Upper lobe of right lung (tissue), 1 donor: ENCODE measurements around the gene NUDT8. TPM values are rescaled to one million over a fixed set of nuclear protein-coding genes. Genes with fewer than 3 reads are reported as not detected.

Source experiments
- ATAC-seq: fragments of 200-7000 bp; cut with Tn5 transposase; one replicate; pipeline ENCODE4 v1.9.1; 2020; ENCODE audit warnings: mild to moderate bottlenecking, moderate library complexity
- DNase-seq: peaks from one replicate; pipeline ENCODE4 v3.0.0-alpha.2; 2020
- H3K27ac ChIP-seq: fragments of 200-600 bp; one replicate; pipeline ENCODE4 v1.8.0; 2022
- H3K27me3 ChIP-seq: fragments of 200-600 bp; one replicate; pipeline ENCODE4 v1.8.0; 2022; ENCODE audit warnings: mild to moderate bottlenecking
- H3K36me3 ChIP-seq: fragments of 200-600 bp; one replicate; pipeline ENCODE4 v1.8.0; 2022
- H3K4me1 ChIP-seq: fragments of 200-600 bp; one replicate; pipeline ENCODE4 v1.8.0; 2022
- H3K4me3 ChIP-seq: fragments of 200-600 bp; one replicate; pipeline ENCODE4 v1.8.0; 2022; ENCODE audit warnings: mild to moderate bottlenecking
- H3K9me3 ChIP-seq: fragments of 200-600 bp; one replicate; pipeline ENCODE4 v1.8.0; 2022
- CTCF ChIP-seq: fragments of 200-600 bp; IDR thresholded peaks from one replicate; pipeline ENCODE4 v1.8.0; 2022; ENCODE audit warnings: antibody characterized with exemption
- intact Hi-C: fragments of 100-400 bp; cut with DNase I; formaldehyde crosslinking; loops from one replicate; pipeline ENCODE4 v1.11.0; 2022
- total RNA-seq: library from RNA; stranded (reverse); fragmentation: NEBNext Ultra II Directional; extraction: Animal tissue kit (Norgen Biotek cat#: 25700); gene quantifications from one replicate; pipeline ENCODE4 v1.2.1, GENCODE V29; 2021
- donor health status: DM: no; HTN: yes; CAD: no; lungs with severe emphysema.

Gene NUDT8
- total RNA-seq, 1 donor from 2014 or later = 12.2 TPM

- intact Hi-C loops = no loop called here
- DNase-seq (peak; percentile 85), ATAC-seq (peak; percentile 78)
- TF ChIP-seq CTCF = peak; percentile 69
- H3K27me3 ChIP-seq = no peaks in the 10 kb centered on the region
- peaks cover 35% of the 10 kb centered on the region for H3K36me3 ChIP-seq
- peak overlapping the region; percentile 42 for H3K4me3 ChIP-seq
- H3K27ac ChIP-seq = peak overlapping the region; percentile 84
- H3K4me1 ChIP-seq = peaks cover 13% of the 10 kb centered on the region
- no peaks in the 10 kb centered on the region for H3K9me3 ChIP-seq
These were observed 15.6 kb downstream of the NUDT8 start for GRCh38 chr11:67613960-67614715.

DNA sequence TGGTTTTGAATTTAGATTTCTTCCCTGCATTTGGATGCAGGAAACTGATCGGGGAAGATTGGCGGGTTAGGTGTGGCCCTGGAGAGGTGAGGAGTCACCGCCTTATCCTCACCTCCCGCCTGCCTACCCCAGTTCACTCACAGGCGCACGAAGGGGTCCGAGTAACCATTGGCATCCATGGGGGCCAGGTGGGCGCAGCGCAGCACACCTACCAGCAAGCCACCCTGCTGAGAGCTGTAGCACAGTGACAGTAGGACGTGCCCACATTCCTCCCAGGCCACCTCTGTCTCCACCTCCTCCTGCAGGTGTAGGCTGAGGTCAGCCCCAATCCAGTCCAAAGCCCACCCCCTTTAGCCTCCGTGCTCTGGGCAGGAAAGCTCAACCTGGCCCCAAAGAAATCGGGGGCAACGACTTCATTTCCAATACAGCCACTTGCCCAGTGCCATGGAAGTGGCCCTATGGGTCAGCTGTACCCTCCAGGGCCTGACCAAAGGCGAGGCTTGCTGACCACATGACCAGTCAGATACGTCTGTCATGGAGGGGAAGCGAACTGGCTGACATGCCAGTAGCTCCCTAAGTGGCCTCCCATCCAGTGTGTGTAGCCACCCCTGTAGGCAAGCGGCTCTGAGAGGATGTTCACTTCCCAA, 16.3 kb downstream of the NUDT8 start:
- no peak for DNase-seq
- peak; percentile 10 for ATAC-seq
- H3K27ac ChIP-seq = peak overlapping the region; percentile 84

DNA sequence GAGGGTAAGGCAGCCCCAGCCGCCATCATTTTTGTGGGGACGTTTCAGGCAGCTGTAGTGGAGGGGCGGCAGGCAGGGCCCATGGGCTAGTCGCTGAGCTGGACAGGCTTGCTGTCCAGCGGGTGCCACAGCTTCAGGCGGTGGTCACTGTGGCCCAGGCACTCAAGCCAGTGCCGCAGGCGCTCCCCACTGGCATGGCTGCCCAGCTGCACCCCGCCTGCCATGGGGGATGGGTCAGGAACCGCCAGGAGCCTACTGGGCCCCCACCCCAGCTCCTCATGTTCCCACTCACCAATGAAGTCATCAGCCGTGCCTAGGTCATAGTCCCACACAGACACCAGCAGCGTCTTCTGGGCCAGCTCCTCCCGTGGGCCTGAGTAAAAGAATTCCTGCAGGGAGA, 17.0 kb downstream of the NUDT8 start:
- Histone ChIP-seq H3K4me1 (peaks cover 18% of the 10 kb centered on the region), H3K36me3 (peaks cover 43% of the 10 kb centered on the region), H3K27ac (no peak overlapping the region), H3K4me3 (no peak overlapping the region), H3K9me3 (no peaks in the 10 kb centered on the region), H3K27me3 (no peaks in the 10 kb centered on the region)
- ATAC-seq (no peak), DNase-seq (no peak)
- intact Hi-C loops = no loop called here
- no peak for TF ChIP-seq CTCF

More for the DNA sequence above, 16.3 kb downstream of the NUDT8 start:
- intact Hi-C loops = no loop called here
- Histone ChIP-seq H3K27me3 (no peaks in the 10 kb centered on the region), H3K4me1 (peaks cover 13% of the 10 kb centered on the region), H3K4me3 (peak overlapping the region; percentile 42), H3K9me3 (no peaks in the 10 kb centered on the region), H3K36me3 (peaks cover 42% of the 10 kb centered on the region)
- no peak for TF ChIP-seq CTCF

GRCh38 chr11:67611704-67612587, 17.8 kb downstream of the NUDT8 start:
- peaks cover 43% of the 10 kb centered on the region for H3K36me3 ChIP-seq
- H3K27ac ChIP-seq = no peak overlapping the region
- no peaks in the 10 kb centered on the region for H3K9me3 ChIP-seq
- ATAC-seq = no peak
- no peak overlapping the region for H3K4me3 ChIP-seq
- intact Hi-C loops = no loop called here
- no peak for DNase-seq
- peaks cover 25% of the 10 kb centered on the region for H3K4me1 ChIP-seq
- no peaks in the 10 kb centered on the region for H3K27me3 ChIP-seq
- TF ChIP-seq CTCF = no peak

DNA sequence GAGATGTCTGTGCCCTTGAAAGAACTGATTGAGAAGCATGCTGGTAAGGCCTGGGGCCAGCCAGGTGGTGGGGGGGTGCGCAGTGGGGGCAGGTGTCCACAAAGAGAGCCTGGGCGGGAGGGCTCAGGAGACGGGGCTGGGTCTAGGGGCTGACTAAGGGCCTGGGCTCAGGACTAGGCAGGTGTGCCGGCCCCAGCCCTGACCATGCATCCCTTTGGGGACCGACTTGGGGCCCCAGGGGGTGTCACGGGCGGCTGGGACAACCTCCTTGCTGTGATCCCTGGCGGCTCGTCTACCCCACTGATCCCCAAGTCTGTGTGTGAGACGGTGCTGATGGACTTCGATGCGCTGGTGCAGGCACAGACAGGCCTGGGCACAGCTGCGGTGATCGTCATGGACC, 18.6 kb downstream of the NUDT8 start:
- no peak for TF ChIP-seq CTCF
- H3K4me1 ChIP-seq = peaks cover 27% of the 10 kb centered on the region
- no peaks in the 10 kb centered on the region for H3K9me3 ChIP-seq
- H3K36me3 ChIP-seq = peaks cover 43% of the 10 kb centered on the region
- no peak for DNase-seq
- intact Hi-C loops = no loop called here
- H3K27me3 ChIP-seq = no peaks in the 10 kb centered on the region
- H3K27ac ChIP-seq = no peak overlapping the region
- no peak for ATAC-seq
- H3K4me3 ChIP-seq = no peak overlapping the region
